ENCODE data around the gene FYN. TPM values are rescaled to one million over a fixed set of nuclear protein-coding genes. Genes with fewer than 3 reads are reported as not detected.

Gene FYN
- total and polyA plus RNA-seq, 2 of the 8 experiments (the other 6 are each of a cell fraction or from before 2014, with no cell fraction given): 46.8 to 97.2 TPM

- no peak overlapping the region for H3K27ac ChIP-seq (ENCODE audit: low read depth, low read length)
- no peak overlapping the region for H2BK15ac ChIP-seq (ENCODE audit: low read length)
- CTCF ChIA-PET (ENCODE audit: partially characterized antibody): interaction anchor here (0.9 to 2.0 kb wide), 3 partner anchors 24 to 61 kb away, joined by 4 to 8 read pairs (median 7); no protein-coding TSS in a partner anchor
- H3K14ac ChIP-seq (ENCODE audit: insufficient read length): no peak overlapping the region
- no peak for DNase-seq (ENCODE audit: low read depth in 1 of 2, low spot score in 2 of 2)
- POLR2A ChIA-PET (ENCODE audit: partially characterized antibody): interaction anchor here (0.9 to 1.0 kb wide), 2 partner anchors 8 to 54 kb away, joined by 3 read pairs; no protein-coding TSS in a partner anchor
- no peak overlapping the region for H2BK5ac ChIP-seq (ENCODE audit: low read depth, low read length)
- H2BK20ac ChIP-seq (ENCODE audit: low read length): no peak overlapping the region
- no peak for FAIRE-seq
- no peak overlapping the region for H3K4ac ChIP-seq (replicated peaks; ENCODE audit: insufficient read length, low read depth, low read length)
- no peak overlapping the region for H3K56ac ChIP-seq (replicated peaks; ENCODE audit: insufficient read length, low read depth, low read length)
- H3K9ac ChIP-seq (replicated peaks in 1 of 4; ENCODE audit: extremely low read depth in 1 of 4, low read depth in 3 of 4, low read length in 3 of 4): no peak overlapping the region
- H2BK12ac ChIP-seq (ENCODE audit: low read depth, low read length): no peak overlapping the region
- no peak overlapping the region for H3K23ac ChIP-seq (ENCODE audit: insufficient read length)
- no peaks in the 10 kb centered on the region for H3K23me2 ChIP-seq (ENCODE audit: low read depth, low read length)
- peaks cover 2% of the 10 kb centered on the region; the same call in 1 of the 2 replicates for H3K79me1 ChIP-seq (ENCODE audit: low read depth, low read length)
- H3K9me3 ChIP-seq (ENCODE audit: insufficient read depth in 2 of 2, low read depth in 1 of 2, low read length in 1 of 2): no peaks in the 10 kb centered on the region
- peaks cover 0 to 5% of the 10 kb centered on the region in 2 experiments; a peak in 2 of 4 replicates for H3K79me2 ChIP-seq (ENCODE audit: control insufficient read depth in 1 of 2, insufficient read depth in 2 of 2, low read length in 2 of 2)
- H4K8ac ChIP-seq (ENCODE audit: extremely low read depth, insufficient read depth, low read length): no peak overlapping the region
- H2AK5ac ChIP-seq (ENCODE audit: low read depth, low read length): no peak overlapping the region
- no peak for TF ChIP-seq ATF2 (IDR thresholded peaks at IDR 0.05; ENCODE audit: low read length)
- no peak for TF ChIP-seq TAF1 (IDR thresholded peaks at IDR 0.05; ENCODE audit: low read depth, low read length)
- TF ChIP-seq SP4 (IDR thresholded peaks at IDR 0.05; ENCODE audit: low read length): no peak
- no peak overlapping the region for H3K4me2 ChIP-seq (ENCODE audit: insufficient read depth in 1 of 2, low read depth in 2 of 2, low read length in 2 of 2)
- H4K91ac ChIP-seq (replicated peaks; ENCODE audit: insufficient read length, low read length): no peak overlapping the region
- no peak overlapping the region for H2AFZ ChIP-seq (ENCODE audit: low read length)
- H3K36me3 ChIP-seq (ENCODE audit: control insufficient read depth in 2 of 4, insufficient read depth in 4 of 4, low read length in 3 of 4): no peaks in the 10 kb centered on the region
- H4K20me1 ChIP-seq (replicated peaks in 1 of 2; ENCODE audit: control insufficient read depth in 1 of 2, insufficient read depth in 2 of 2, low read length in 2 of 2): peaks cover 0 to 2% of the 10 kb centered on the region in 2 experiments
- H3K4me1 ChIP-seq (replicated peaks in 1 of 4; ENCODE audit: control insufficient read depth in 3 of 4, insufficient read depth in 4 of 4, low read length in 3 of 4): peaks cover 0 to 12% (median 6%) of the 10 kb centered on the region in 4 experiments; a peak in 4 of 7 replicates
- H3K27me3 ChIP-seq (replicated peaks in 1 of 4; ENCODE audit: control insufficient read depth in 3 of 4, extremely low read depth in 1 of 4, insufficient read depth in 3 of 4, low read length in 3 of 4): no peaks in the 10 kb centered on the region
- WGBS, 2 experiments (ENCODE audit: extremely low coverage in 1 of 2, insufficient coverage in 1 of 2, insufficient read length in 1 of 2, insufficient replicate concordance in 2 of 2, low coverage in 1 of 2, low lambda C conversion rate in 2 of 2, missing lambda C conversion rate in 1 of 2): 75% methylated on average over 5 of the region's 5 CpGs; no CpG with 5 or more reads in 1 of the 2 experiments
- no peak overlapping the region for H3K18ac ChIP-seq (ENCODE audit: extremely low read depth, low read length)
- H4K5ac ChIP-seq (ENCODE audit: insufficient read length, low read depth, low read length): no peak overlapping the region
- H2BK120ac ChIP-seq (replicated peaks; ENCODE audit: low read depth, low read length): no peak overlapping the region
- no peak overlapping the region for H3K4me3 ChIP-seq (ENCODE audit: extremely low read depth in 1 of 4, insufficient read depth in 2 of 4, low read depth in 3 of 4, low read length in 4 of 4)
These were observed 101.6 kb downstream of the FYN start for GRCh38 chr6:111771629-111772028.
